ENCODE results near the gene KRTAP4-8. TPM values are rescaled to one million over a fixed set of nuclear protein-coding genes. Genes with fewer than 3 reads are reported as not detected.
"Not testable (repeated sequence)": the region's sequence is repeated elsewhere in the genome, so short reads cannot be mapped to it uniquely, and the experiment has no call there.

The KRTAP4-8 gene
- total RNA-seq, 1 donor from 2014 or later = not detected

GRCh38 chr17:41065016-41065689, 32.8 kb downstream of the KRTAP4-8 start:
- not testable (repeated sequence) for DNase-seq

- no peak for DNase-seq
These were observed 33.6 kb downstream of the KRTAP4-8 start for GRCh38 chr17:41064301-41064700.

- DNase-seq = no peak
These were observed 34.5 kb downstream of the KRTAP4-8 start for GRCh38 chr17:41063449-41063848.

- no peak for DNase-seq
These were observed 36.0 kb downstream of the KRTAP4-8 start for GRCh38 chr17:41061964-41062363.

- no peak for DNase-seq
These were observed 37.8 kb downstream of the KRTAP4-8 start, which contains the start of gene KRTAP2-3 for GRCh38 chr17:41060052-41060604. Gene KRTAP2-3 (minus strand): TSS chr17:41060114. CDS start chr17:41060050, 64 bp downstream.

- not testable (repeated sequence) for DNase-seq
These were observed 38.5 kb downstream of the KRTAP4-8 start for GRCh38 chr17:41059276-41060051.

GRCh38 chr17:41058741-41059140, 39.2 kb downstream of the KRTAP4-8 start:
- DNase-seq = no peak

GRCh38 chr17:41057547-41057946, 40.4 kb downstream of the KRTAP4-8 start:
- no peak for DNase-seq

- not testable (repeated sequence) for DNase-seq
These were observed 42.8 kb downstream of the KRTAP4-8 start, which contains the start of gene KRTAP2-2 for GRCh38 chr17:41055130-41055529. Gene KRTAP2-2 (minus strand): TSS chr17:41055230. CDS start chr17:41055211, 19 bp downstream.

- not testable (repeated sequence) for DNase-seq
These were observed 43.4 kb downstream of the KRTAP4-8 start for GRCh38 chr17:41054556-41054955.

GRCh38 chr17:41054025-41054424, 43.9 kb downstream of the KRTAP4-8 start:
- DNase-seq = no peak

- no peak for DNase-seq
These were observed 45.4 kb downstream of the KRTAP4-8 start for GRCh38 chr17:41052566-41052965.

GRCh38 chr17:41049110-41049509, 48.8 kb downstream of the KRTAP4-8 start:
- DNase-seq = no peak

GRCh38 chr17:41048441-41048840, 49.5 kb downstream of the KRTAP4-8 start:
- no peak for DNase-seq

Other genes starting within 250 kb of the KRTAP4-8 start
- gene KRT12, start 230.9 kb downstream of the KRTAP4-8 start, total RNA-seq = not detected
- not detected for gene KRT20, start 212.9 kb downstream of the KRTAP4-8 start, total RNA-seq
- 0.16 TPM for gene KRT23, start 160.5 kb downstream of the KRTAP4-8 start, total RNA-seq
- not detected for gene KRT39, start 131.2 kb downstream of the KRTAP4-8 start, total RNA-seq
- gene KRT40, start 113.8 kb downstream of the KRTAP4-8 start, total RNA-seq = not detected
- not detected for gene KRTAP3-3, start 104.0 kb downstream of the KRTAP4-8 start, total RNA-seq
- not detected for gene KRTAP3-2, start 98.2 kb downstream of the KRTAP4-8 start, total RNA-seq
- not detected for gene KRTAP3-1, start 89.0 kb downstream of the KRTAP4-8 start, total RNA-seq
- not detected for gene KRTAP1-5, start 70.9 kb downstream of the KRTAP4-8 start, total RNA-seq
- not detected for gene KRTAP1-4, start 67.9 kb downstream of the KRTAP4-8 start, total RNA-seq
- not detected for gene KRTAP1-3, start 63.3 kb downstream of the KRTAP4-8 start, total RNA-seq
- gene KRTAP1-1, start 56.7 kb downstream of the KRTAP4-8 start, total RNA-seq = not detected
- not detected for gene KRTAP2-1, start 50.8 kb downstream of the KRTAP4-8 start, total RNA-seq
- gene KRTAP2-2, start 42.9 kb downstream of the KRTAP4-8 start, total RNA-seq = not detected
- not detected for gene KRTAP2-3, start 38.0 kb downstream of the KRTAP4-8 start, total RNA-seq
- not detected for gene KRTAP2-4, start 32.3 kb downstream of the KRTAP4-8 start, total RNA-seq
- not detected for gene KRTAP4-7, start 14.0 kb downstream of the KRTAP4-8 start, total RNA-seq
- not detected for gene KRTAP4-16, start 4.1 kb upstream of the KRTAP4-8 start, total RNA-seq
- gene KRTAP4-9, start 7.2 kb upstream of the KRTAP4-8 start, total RNA-seq = not detected
- gene KRTAP4-11, start 20.2 kb upstream of the KRTAP4-8 start, total RNA-seq = not detected
- not detected for gene KRTAP4-12, start 26.0 kb upstream of the KRTAP4-8 start, total RNA-seq
- gene KRTAP4-6, start 42.4 kb upstream of the KRTAP4-8 start, total RNA-seq = not detected
- gene KRTAP4-5, start 51.7 kb upstream of the KRTAP4-8 start, total RNA-seq = not detected
- not detected for gene KRTAP4-4, start 62.6 kb upstream of the KRTAP4-8 start, total RNA-seq
- not detected for gene KRTAP4-3, start 70.1 kb upstream of the KRTAP4-8 start, total RNA-seq
- gene KRTAP4-2, start 80.1 kb upstream of the KRTAP4-8 start, total RNA-seq = not detected
- gene KRTAP4-1, start 86.8 kb upstream of the KRTAP4-8 start, total RNA-seq = not detected
- gene KRTAP9-1, start 91.7 kb upstream of the KRTAP4-8 start, total RNA-seq = not detected
- not detected for gene KRTAP9-2, start 128.5 kb upstream of the KRTAP4-8 start, total RNA-seq
- gene KRTAP9-3, start 134.3 kb upstream of the KRTAP4-8 start, total RNA-seq = not detected
- not detected for gene KRTAP9-8, start 139.9 kb upstream of the KRTAP4-8 start, total RNA-seq
- gene KRTAP9-4, start 151.5 kb upstream of the KRTAP4-8 start, total RNA-seq = not detected
- not detected for gene KRTAP9-9, start 157.2 kb upstream of the KRTAP4-8 start, total RNA-seq
- gene KRTAP9-6, start 167.2 kb upstream of the KRTAP4-8 start, total RNA-seq = not detected
- gene KRTAP9-7, start 177.6 kb upstream of the KRTAP4-8 start, total RNA-seq = not detected
- not detected for gene KRTAP29-1, start 204.7 kb upstream of the KRTAP4-8 start, total RNA-seq
- not detected for gene KRTAP16-1, start 211.2 kb upstream of the KRTAP4-8 start, total RNA-seq
- gene KRTAP17-1, start 217.6 kb upstream of the KRTAP4-8 start, total RNA-seq = not detected

Data from occipital lobe (tissue), 2 donors.